ENCODE results near the gene HPX.

Gene HPX

DNA sequence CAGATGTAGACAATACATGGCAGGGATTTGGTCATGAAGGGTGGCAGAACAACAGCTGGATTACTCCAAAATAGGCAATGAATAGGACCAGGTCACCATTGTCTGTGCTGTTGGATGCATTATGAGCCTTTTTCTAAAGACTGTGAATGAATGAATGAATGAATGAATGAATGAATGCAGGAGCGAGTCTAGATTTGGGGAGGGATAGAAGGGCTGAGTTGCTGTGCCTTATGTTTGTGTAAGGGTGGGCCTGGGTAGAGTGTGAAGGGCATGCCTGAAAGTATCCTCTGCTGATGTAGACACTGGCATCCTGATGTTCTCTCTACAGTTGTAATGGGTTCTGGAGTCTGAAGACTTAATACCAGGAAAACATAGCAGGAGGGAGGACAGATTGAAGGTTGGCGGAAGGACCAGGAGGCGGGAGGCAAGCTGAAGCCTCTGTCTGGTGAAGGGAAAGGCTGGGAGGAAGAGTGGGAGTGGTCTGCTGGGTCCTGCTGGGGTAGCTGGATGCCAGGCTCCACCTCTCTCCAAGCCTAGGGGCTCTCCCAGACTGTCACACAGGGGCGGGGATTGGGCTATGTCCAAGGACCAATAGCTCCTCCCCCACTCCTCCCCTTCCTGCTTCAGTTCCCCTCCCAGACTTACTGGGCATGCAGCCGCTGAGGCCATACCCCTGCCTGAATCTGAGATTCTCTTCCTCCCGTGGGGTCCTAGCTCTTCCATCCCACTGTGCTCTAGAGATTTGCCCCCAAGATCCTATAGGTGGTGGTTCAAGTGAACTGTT is 28.1 kb upstream of the HPX start:
- Histone ChIP-seq H3K79me2 (ENCODE audit: low read length) (no peaks in the 10 kb centered on the region), H3K9me3 (ENCODE audit: insufficient read depth, low read length) (no peaks in the 10 kb centered on the region), H3K9ac (ENCODE audit: low read length) (no peak overlapping the region; the same call in 1 of the 2 replicates), H3K4me2 (ENCODE audit: low read length) (peak overlapping the region; percentile 37), H3K4me1 (ENCODE audit: low read length) (peaks cover 19% of the 10 kb centered on the region), H4K20me1 (ENCODE audit: insufficient read depth, low read length) (no peaks in the 10 kb centered on the region), H3K27me3 (ENCODE audit: low read depth, low read length) (0 out of 2 replicates have a peak, but pooled peaks cover 3% of the 10 kb centered on the region), H3K4me3 (ENCODE audit: low read length) (peak overlapping the region; percentile 3; the same call in 1 of the 2 replicates), H2AFZ (ENCODE audit: low read depth, low read length) (0 out of 2 replicates have a peak overlapping the region, but pooled peaks have one; percentile 39), H3K36me3 (replicated peaks; ENCODE audit: low read depth, low read length) (no peaks in the 10 kb centered on the region), H3K27ac (ENCODE audit: low read length) (no peak overlapping the region)
- TF ChIP-seq, protein P1, sequence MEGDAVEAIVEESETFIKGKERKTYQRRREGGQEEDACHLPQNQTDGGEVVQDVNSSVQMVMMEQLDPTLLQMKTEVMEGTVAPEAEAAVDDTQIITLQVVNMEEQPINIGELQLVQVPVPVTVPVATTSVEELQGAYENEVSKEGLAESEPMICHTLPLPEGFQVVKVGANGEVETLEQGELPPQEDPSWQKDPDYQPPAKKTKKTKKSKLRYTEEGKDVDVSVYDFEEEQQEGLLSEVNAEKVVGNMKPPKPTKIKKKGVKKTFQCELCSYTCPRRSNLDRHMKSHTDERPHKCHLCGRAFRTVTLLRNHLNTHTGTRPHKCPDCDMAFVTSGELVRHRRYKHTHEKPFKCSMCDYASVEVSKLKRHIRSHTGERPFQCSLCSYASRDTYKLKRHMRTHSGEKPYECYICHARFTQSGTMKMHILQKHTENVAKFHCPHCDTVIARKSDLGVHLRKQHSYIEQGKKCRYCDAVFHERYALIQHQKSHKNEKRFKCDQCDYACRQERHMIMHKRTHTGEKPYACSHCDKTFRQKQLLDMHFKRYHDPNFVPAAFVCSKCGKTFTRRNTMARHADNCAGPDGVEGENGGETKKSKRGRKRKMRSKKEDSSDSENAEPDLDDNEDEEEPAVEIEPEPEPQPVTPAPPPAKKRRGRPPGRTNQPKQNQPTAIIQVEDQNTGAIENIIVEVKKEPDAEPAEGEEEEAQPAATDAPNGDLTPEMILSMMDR (IDR thresholded peaks at IDR 0.05; ENCODE audit: low read depth, low read length): no peak
- no peak for TF ChIP-seq EZH2phosphoT487 (IDR thresholded peaks at IDR 0.05; ENCODE audit: low read depth)

DNA sequence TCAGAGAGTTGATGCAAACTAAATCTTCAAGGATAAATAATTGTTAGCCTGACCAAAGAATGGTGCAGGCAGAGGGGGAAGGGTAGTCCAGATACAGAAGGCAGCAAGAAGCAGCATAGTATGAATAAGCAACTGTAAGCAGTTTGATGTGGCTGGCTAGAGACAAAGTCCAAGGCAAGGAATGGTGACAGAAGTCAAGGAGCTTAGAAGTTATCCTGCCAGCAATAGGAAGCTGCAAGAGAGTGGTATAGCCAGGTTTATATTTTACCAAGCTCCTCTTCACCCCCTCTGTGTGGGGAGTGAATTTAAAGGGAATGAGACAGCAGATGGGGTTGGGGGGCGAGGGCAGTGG is 18.3 kb upstream of the HPX start:
- TF ChIP-seq, protein P1 (IDR thresholded peaks at IDR 0.05; ENCODE audit: low read depth, low read length): no peak
- no peak for TF ChIP-seq EZH2phosphoT487 (IDR thresholded peaks at IDR 0.05; ENCODE audit: low read depth)
- Histone ChIP-seq H3K9me3 (ENCODE audit: insufficient read depth, low read length) (no peaks in the 10 kb centered on the region), H3K4me2 (ENCODE audit: low read length) (no peak overlapping the region), H3K36me3 (replicated peaks; ENCODE audit: low read depth, low read length) (no peaks in the 10 kb centered on the region), H3K9ac (ENCODE audit: low read length) (no peak overlapping the region), H4K20me1 (ENCODE audit: insufficient read depth, low read length) (no peaks in the 10 kb centered on the region), H2AFZ (ENCODE audit: low read depth, low read length) (no peak overlapping the region), H3K27ac (ENCODE audit: low read length) (no peak overlapping the region), H3K79me2 (ENCODE audit: low read length) (no peaks in the 10 kb centered on the region), H3K4me3 (ENCODE audit: low read length) (no peak overlapping the region), H3K4me1 (ENCODE audit: low read length) (no peaks in the 10 kb centered on the region), H3K27me3 (ENCODE audit: low read depth, low read length) (no peaks in the 10 kb centered on the region)

DNA sequence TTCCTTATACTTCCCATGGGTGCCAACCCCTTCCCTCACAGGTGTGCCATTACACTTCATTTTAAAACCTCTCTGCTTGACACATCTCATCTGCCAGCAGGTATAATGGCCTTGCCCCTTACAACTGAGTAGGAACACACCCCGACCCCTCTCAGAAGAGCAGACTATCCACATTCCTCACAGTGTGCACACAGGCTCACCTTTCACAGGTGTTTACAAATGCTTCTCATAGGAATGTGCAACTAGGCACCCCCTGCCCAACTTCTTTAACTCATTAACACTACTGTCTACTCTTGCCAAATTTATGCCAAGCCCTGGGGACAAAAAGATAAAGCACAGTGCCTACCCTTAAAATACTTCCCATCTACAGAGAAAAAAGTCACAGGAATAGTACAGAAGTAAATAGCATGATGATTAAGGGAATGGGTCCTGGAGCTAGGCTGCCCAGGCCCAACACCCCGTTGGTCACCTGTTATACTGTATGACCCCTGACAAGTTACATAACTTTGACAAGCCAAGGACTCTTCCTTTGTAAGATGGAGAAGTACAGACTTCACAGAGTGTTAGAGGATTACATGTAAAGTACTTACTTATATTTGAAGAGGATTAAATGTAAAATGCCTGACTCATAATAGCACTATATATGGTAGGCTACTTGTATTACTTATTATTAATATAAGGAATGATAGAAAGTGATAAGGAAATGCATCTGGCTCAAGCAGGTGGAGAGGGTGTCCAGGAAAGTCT is 17.7 kb upstream of the HPX start:
- Histone ChIP-seq H3K36me3 (replicated peaks; ENCODE audit: low read depth, low read length) (no peaks in the 10 kb centered on the region), H3K79me2 (ENCODE audit: low read length) (no peaks in the 10 kb centered on the region), H3K4me3 (ENCODE audit: low read length) (no peak overlapping the region), H3K27ac (ENCODE audit: low read length) (no peak overlapping the region), H2AFZ (ENCODE audit: low read depth, low read length) (no peak overlapping the region), H3K9ac (ENCODE audit: low read length) (no peak overlapping the region), H3K4me1 (ENCODE audit: low read length) (no peaks in the 10 kb centered on the region), H4K20me1 (ENCODE audit: insufficient read depth, low read length) (no peaks in the 10 kb centered on the region), H3K27me3 (ENCODE audit: low read depth, low read length) (no peaks in the 10 kb centered on the region), H3K4me2 (ENCODE audit: low read length) (no peak overlapping the region), H3K9me3 (ENCODE audit: insufficient read depth, low read length) (no peaks in the 10 kb centered on the region)
- TF ChIP-seq, protein P1 (IDR thresholded peaks at IDR 0.05; ENCODE audit: low read depth, low read length): no peak
- TF ChIP-seq EZH2phosphoT487 (IDR thresholded peaks at IDR 0.05; ENCODE audit: low read depth): no peak

DNA sequence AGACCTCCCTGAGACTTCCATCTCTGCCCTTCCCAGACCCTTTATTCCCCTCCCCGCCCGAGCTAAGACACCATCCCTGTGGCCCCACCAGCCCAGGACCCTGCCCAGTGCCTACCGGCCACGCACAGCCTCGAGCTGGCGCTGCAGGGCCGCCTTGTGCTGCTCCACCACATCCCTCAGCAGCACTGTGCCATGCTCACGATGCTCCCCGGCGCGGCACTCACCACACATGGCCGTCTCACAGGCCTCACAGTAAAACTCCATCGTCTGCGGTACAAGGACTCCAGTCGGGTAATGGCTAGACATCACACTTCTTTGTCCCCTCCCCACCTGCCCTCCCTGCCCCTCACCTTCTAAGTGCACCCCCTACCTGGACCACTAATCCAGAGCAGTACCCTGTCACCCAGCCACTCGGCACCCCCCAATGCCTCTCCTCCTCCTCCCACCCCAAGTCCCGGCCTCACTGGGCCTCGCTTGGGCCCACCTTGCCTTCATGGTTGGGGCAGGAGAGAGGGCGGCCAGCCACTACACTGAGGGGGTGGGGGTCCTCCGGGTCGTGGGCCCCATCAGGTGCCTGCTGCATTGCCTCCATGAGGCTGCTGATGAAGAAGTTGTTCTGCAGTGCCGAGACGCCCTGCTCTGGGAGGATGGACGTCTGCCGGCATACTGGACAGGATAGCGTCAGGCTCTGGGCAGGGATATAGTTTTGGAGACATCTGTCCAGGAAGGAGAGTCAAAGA is 17.0 kb upstream of the HPX start:
- Histone ChIP-seq H3K9me3 (ENCODE audit: insufficient read depth, low read length) (no peaks in the 10 kb centered on the region), H4K20me1 (ENCODE audit: insufficient read depth, low read length) (no peaks in the 10 kb centered on the region), H3K4me3 (ENCODE audit: low read length) (no peak overlapping the region), H3K79me2 (ENCODE audit: low read length) (no peaks in the 10 kb centered on the region), H3K36me3 (replicated peaks; ENCODE audit: low read depth, low read length) (no peaks in the 10 kb centered on the region), H3K27me3 (ENCODE audit: low read depth, low read length) (no peaks in the 10 kb centered on the region), H3K4me1 (ENCODE audit: low read length) (no peaks in the 10 kb centered on the region), H3K27ac (ENCODE audit: low read length) (no peak overlapping the region), H2AFZ (ENCODE audit: low read depth, low read length) (no peak overlapping the region), H3K4me2 (ENCODE audit: low read length) (no peak overlapping the region), H3K9ac (ENCODE audit: low read length) (no peak overlapping the region)
- TF ChIP-seq, protein P1 (IDR thresholded peaks at IDR 0.05; ENCODE audit: low read depth, low read length): no peak
- no peak for TF ChIP-seq EZH2phosphoT487 (IDR thresholded peaks at IDR 0.05; ENCODE audit: low read depth)
